GM21367 (cell line): Measurements from ENCODE around the gene GPR68.
"Not testable (repeated sequence)": the region's sequence is repeated elsewhere in the genome, so short reads cannot be mapped to it uniquely, and the experiment has no call there.

Source experiments
- ATAC-seq: cut with Tn5 transposase; IDR thresholded peaks from one replicate; pipeline ENCODE4 v1.9.1; 2021; ENCODE audit not compliant: unreplicated experiment

The GPR68 gene

DNA sequence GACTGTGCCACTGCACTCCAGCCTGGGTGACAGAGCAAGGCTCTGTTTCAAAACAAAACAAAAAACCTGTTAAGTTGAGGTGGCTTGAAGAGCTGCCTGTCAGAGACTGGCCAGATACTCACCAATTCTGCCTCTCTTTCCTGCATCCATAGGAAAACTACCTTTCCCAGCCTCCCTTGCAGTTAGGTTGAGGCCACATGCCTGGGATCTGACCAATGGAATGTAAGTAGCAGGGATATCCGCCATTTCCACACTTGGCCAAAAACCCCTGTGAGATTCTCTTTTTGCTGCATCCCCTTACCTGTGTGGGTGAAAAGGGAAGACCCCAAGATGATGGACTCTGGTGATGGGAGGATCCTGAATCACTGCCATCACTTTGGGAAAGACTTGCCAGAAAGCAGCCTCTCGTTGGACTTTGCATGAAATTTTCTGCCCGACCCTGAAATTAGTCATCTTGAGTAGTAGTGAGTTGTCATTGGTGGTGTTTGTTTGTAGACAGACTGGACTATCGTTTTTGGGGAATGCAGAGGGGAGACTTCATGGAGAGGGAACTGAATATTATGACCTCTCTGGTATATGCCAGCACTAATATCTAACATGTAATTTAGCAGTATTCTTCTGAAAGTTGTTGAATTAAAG, 14.0 kb downstream of the GPR68 start:
- ATAC-seq, result no peak

DNA sequence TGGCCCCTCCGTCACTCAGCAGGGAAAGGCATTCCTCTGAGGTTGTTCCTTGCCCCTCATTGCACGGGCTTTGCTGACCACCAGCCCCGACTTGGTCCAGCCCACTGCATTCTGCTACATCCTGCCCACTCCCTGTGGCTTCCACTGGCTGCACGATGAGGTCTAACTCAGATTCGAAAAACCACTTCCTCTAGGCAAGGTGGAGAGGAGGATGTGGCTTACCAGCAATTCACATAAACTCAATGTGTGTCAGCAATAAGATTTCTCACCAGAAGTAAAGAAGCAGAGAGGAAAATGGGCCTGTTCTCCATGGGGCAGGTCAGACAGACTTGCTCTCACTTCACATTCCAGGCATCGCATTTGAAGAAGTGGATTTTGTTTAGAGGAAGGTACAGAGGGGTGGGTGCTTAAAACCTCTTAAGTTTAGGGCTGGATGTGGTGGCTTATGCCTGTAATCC, 14.7 kb downstream of the GPR68 start:
- peak; percentile 63 for ATAC-seq

DNA sequence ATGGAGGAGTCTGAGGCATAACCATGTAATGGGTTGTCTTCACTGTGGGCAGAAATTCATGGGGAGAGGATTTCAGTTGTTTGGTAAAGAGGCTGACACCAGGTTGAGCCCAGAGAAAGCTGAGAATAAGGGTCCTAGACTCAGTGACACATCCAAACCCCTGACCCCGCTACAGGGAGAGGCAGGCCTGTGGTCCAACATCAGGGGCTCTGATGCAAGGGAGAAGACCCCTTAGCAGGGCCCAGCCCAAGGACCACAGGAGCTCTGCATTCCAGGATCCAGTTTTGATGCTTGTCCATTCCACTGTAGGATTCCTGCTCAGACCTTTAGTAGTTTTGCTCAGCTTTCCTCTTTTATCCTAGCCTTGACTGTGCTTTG, 15.5 kb downstream of the GPR68 start:
- ATAC-seq, result no peak

DNA sequence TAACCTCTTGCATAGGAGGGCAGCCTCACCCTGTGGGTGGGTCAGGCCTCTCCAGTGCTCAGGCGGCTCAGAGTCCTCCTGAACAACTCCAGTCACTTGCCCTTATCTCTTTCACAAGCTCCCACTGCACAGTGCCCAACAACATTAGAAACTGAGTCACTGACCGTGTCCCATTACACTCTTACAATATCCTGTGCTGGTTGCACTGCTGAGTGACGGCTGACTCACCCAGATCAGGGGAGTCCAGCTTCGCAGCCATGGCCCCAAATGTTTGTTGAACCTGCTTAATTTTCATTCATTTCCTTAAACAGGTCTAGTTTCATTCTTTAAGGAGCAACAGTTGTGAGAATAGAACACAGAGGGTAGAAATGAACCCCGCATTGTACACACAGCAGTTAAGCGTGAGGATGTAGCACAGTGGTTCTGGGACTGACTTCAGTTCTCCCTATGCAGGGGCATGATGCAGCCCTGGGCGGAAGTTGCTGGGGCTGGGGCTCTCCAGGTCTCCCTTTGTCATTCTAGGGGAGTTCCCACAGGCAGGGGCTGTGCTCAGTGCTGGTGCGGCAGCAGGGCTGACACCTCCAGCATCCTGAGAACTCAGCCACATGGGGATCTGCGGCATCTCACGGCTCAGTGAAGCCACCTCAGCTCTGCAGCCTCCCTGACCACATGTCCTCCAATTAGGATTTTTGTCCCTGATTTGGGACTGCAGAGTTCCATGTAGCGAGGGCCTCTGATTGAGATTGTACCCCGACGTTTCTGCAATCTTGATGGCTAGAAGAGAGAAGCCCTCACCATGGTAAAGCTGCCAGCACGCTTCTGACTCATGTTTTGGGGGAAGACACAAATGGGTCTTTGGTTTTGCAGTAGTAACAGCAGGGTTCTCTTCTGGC, 16.1 kb downstream of the GPR68 start:
- ATAC-seq, result peak; percentile 76

DNA sequence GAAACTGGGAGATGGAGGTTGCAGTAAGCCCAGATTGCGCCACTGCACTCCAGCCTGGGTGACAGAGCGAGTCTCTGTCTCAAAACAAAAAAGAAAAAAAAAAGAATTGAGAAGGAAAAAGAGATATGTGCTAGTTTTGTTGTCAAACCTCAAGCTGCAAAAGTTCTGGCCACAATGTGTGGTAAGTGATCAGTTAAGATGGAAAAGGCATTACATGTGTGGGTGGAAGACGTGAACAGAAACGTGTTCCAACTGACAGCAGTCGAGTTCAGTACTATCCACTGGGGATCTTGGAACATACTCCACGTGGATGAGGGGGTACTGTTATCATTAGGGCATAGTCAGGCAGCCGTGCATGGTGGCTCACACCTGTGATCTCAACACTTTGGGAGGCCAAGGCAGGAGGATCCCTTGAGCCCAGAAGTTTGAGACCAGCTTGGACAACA, 17.3 kb downstream of the GPR68 start:
- no peak for ATAC-seq

DNA sequence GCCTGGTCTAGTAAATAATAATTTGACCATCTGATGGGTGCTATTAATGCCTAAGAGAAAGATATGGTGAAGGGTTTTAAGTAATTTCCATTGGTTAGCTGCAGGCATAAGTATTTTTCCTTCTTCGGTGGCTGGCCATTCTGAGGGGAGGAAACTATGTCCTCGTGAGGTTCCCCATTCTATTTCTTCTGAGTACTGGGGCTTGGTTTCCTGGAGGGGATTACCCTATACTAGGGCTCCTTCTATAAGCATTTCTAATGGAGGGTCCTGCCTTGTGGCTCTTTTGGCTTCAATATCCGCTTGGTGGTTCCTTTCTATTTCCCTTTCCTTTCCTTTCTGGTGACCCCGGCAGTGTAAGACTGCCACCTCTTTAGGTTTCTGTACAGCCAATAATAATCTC, 18.1 kb downstream of the GPR68 start:
- not testable (repeated sequence) for ATAC-seq

DNA sequence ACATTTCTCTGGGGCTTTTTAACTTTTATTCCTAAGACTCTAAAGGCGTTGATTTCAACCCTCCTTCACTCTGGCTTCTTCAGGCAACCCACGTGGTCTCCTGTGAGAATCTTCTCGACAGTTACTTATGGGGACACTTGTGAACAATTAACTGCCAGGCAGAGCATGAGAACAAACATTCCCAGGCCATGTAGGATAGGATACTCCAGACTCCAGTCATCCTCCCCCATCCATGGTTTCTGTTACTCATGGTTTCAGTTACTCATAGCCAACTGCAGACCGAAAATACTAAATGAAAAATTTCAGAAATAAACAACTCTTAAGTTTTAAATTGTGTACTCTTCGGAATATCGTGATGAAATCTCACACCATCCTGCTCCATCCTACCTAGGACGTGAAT, 19.5 kb downstream of the GPR68 start:
- no peak for ATAC-seq

DNA sequence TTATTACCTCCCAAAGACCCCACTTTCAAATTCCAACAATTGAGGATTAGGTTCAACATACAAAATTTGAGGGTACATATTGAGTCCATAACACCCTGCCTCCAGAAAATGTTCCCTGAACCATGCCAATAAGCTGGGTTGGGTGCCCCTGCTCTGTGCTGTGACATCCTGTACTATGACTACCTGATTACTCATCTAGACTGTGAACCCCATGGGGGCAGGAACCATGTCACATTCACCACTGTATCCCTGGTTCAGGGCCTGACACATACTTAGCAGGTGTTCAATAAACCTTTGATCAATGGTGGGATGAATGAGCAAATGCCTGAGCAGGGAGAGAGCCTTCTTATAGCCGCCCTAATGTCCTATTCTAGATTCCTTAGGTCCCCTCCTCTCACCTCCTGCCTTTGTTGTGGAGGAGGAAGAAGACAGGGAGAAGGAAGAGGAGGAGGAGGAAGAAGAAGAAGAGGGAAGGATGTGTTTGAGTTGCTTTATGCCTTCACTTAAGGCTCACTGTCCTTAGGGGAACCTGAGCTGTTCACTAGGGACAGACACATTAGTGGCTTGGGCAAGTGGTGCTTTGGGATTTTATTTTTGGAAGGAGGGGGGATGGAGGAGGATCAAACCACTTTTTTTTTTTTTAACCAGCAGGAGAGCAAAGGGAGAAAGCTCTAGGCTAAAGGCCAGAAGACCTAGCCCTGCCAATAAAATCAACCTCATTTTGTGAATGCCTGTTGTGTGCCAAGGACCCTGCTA, 21.3 kb downstream of the GPR68 start:
- no peak for ATAC-seq

DNA sequence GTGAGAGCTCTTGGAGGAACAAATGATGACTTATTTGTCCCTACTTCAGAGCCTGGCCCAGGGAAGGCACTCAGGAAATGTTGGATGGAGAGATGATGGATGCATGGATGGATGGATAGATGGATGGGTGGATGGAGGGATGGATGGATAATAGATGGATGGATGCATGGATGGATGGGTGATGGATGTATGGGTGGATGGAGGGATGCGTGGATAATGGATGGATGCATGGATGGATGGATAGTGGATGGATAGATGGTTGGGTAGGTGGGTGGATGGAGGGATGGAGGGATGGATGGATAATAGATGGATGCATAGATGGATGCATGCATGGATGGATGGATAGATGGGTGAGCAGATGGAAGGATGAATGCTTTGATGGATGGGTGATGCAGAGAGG, 23.2 kb downstream of the GPR68 start:
- ATAC-seq, result no peak

DNA sequence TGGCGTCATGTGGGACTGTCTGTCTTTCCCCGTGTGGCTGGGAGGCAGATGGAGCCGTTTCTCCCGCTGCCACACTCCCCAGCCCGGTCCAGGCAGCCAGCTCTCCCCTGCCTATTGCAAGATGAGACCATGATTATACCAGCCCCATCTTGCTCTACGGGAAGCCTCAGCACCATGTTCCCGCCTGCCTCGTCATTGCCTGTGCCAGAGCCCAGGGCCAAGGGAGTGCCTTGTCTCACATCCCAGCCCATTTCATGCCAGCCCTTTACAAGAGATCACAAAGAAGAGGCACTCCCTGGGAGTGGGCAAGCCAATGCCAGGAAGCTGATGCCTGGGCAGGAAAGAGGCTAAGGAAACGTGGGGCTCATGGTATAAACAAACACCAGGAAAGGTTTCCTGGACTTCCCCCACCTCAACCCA, 23.9 kb downstream of the GPR68 start:
- ATAC-seq, result no peak

DNA sequence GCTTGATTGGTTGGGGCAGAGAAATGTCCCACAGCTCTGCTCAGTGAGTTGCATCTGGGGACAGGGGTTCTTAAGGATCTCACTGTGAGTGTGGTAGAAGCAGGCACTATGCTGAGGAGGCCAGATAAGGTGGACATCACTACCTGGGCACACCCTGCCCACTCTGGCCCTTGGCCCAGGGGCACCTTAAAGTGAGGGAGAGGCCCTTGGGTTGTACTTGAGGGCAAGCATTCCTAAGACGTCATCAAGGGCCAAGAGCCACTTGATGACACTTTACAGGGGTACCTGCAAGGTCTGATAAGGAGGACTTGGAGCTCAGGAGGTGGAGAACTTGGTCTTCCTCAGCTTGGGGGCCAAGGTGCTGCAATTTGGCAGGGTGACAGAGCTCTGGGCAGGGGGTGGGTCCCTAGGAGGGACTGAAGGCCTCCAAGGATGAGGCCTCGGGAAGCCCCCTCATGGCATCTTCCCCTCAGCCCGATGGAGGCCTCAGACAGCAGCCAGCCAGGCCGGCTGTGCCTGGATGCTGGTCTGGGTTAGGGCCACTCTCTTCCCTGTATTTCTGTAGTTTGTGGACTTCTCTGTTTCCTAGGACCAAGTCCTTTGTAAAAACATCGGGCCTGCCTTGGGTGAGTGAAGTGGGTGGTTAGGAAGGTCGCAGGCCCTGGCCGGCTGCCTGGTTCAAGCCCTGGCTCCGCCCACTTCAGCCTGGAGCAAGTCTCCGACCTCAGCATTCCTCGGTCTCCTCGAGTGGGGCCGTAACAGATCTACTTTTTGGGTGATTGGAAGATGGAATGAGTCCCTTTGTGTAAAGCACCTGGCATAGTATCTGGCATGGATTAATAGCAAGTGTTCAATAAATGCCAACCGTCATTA, 24.8 kb downstream of the GPR68 start:
- ATAC-seq, result no peak

DNA sequence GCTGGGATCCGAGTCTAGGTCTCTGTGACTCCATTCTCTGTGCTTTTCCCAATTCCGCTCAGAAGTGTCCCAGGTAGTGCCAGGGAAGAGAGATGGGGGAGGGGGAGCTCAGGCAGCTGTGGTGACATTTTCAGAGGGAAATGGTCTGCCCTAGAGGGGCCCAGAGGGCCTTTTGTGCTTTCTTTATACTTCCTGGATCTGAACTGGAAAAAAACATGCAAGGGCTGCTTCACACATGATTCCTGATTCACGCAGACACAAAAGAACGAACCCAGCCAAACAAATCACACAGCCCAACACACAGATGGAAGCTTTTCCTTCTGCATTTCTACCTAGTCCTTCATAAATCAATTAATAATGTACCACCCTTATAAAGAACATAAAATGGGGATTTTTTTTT, 26.5 kb downstream of the GPR68 start:
- ATAC-seq, result no peak

DNA sequence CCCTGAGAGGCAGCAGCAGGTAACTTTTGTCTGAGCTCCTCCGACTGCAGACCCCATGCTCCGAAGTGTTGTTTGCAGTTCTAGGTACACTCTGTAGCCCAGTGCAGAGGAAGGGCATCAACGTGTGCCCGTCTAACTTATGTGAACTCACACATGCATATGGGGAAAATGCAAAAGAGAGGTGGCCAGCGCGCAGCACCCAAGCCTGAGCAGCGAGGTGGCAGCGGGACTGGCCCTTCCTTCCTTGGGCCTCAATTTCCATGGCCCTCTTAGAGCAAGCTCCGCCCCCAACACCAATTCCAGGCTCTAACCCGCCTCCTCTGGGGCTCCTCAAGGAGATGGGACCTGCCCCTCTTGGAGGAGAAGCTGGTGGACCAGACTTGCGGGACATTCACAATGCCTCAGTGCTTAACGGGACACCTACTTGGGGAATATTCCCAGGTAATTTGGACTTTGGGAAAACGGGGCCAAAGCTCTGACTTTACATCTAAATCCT, 27.7 kb downstream of the GPR68 start:
- ATAC-seq, result no peak

DNA sequence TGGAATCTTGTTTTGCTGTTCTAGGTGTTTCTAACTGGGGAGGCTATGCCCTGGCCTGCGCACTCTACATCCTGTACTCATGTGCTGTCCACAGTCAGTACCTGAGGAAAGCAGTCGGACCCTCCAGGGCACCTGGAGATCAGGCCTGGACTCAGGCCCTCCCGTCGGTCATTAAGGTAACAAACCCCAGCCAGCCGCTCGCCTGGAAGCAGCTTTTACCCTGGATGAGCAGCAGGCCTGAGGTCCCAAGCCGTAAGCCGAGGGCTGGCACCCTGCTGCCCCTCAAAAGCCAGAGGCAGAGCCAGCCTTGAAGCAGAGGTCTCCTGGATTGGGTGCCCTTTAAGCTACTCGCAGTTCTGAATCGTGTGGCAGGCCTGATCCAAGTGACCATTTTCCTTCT, 29.1 kb downstream of the GPR68 start:
- no peak for ATAC-seq

DNA sequence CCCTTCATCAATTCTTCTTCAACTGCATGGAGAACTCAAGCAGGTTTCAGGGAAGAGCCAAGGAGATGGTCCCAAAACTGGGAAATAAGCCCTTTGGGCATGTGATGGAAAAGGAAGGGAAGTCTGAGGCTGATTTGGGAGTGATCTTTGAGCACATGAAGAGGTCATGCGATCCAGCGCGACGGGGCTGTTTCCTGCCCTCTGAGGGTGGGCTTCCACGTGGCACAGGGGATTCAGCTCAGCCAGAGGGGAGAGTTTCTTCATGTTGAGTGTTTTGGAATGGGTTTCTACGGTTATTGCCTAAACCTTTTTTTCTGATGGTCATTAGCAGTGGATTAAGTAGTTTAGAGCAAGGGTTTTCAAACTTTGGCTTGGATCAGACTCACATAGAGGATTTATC, 30.2 kb downstream of the GPR68 start:
- ATAC-seq, result no peak

DNA sequence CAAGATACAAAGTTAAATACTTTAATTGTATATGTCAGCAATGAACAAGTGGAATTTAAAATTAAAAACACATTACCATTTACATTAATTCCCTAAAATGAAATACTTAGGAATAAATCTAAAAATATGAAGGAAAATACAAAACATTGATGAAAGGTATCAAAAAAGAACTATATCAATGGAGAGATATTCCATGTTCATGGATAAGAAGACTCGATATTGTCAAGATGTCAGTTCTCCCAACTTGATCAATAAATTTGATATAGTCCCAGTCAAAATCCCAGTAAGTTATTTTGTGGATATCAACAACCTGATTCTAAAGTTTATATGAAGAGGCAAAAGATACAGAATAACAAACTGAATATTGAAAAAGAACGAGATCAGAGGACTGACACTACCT, 33.5 kb downstream of the GPR68 start:
- ATAC-seq, result no peak

DNA sequence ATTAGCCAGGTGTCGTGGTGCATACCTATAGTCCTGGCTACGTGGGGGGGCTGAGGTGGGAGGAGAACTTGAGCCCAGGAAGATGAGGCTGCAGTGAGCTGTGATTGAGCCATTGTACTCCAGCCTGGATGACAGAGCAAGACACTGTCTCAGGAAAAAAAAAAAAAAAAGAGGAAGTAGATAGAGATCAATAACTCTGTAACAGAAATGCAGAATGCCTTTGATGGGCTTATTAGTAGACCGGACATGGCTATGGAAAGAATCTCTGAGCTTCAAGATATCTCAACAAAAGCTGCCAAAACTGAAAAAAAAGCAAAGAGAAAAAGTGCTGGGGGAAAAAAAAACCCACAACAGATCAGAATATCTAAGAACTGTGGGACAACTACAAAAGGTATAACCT, 37.5 kb downstream of the GPR68 start:
- no peak for ATAC-seq

DNA sequence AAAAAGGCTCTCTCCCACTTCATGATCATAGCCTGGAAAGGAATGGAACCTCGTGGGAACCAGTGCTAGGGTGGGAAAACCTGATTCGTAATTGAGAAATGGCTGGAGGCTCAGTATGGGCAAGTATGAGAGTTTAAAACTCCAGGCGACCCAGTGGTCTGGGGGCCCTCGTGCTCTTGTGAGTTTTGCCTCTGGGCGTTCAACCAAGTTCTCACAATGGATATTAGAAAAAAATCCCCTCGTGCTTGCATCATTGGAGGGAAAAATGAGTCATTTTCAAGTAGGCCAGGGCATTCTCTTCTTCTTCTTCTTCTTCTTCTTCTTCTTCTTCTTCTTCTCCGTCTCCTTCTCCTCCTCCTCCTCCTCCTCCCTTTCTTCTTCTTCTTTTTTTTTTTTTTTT, 39.0 kb downstream of the GPR68 start:
- ATAC-seq, result no peak

DNA sequence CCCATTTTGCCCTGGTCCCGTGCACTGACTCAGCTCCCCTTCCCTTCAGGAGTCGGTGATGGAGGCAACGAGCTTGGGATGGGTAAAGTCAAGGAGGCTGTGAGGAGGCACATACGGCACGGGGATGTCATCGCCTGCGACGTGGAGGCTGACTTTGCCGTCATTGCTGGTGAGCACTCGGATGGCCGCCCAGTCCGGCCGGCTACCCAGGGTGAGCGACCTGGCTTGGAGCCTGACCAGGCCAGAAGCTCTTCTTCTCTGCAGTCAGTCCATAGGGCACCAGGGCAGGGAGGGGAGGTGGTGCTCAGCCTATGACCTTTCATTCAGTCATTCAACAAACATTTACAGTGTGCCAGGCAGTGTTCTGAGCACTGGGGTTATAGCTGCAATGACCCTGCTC, 39.8 kb downstream of the GPR68 start:
- no peak for ATAC-seq

DNA sequence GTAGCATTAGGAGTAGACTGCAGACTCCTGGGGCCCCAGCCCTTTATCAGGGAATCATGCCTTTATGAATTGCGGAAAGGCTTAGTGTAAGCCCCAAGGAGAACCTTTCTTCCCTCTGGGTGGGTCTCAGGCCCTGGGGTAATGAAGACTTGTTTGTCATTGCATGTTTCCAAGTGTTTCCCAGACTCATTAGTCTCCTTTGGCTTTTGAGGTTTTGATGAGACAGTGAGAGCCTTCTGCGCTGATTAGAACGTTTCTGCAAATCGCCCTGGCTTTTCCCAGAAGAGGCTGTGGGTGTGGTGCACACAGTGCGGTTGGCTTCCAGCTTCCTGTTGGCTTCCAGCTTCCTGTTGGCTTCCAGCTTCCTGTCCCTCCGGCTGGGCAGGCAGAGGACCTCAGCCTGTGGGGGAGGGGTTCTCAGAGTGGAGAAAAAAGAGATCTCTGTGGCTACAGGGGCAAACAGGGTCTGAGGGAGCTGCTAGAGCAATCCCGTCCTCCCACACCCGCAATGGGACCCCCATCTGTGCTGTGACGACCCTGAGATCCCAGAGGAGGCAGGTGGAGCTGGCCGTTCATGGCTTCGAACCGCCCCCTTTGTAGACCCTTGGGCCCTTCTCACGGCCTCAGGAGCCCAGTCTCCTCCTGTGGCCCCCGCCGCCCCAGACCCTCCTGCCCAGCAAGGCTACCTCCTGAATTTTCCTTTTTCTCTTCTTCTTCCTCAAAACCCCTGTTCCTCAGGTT, 42.1 kb downstream of the GPR68 start:
- no peak for ATAC-seq
